ENCODE data around the gene S100A7A. TPM values are rescaled to one million over a fixed set of nuclear protein-coding genes. Genes with fewer than 3 reads are reported as not detected.
"Not testable (repeated sequence)": the region's sequence is repeated elsewhere in the genome, so short reads cannot be mapped to it uniquely, and the experiment has no call there.

The S100A7A gene
- polyA plus RNA-seq, 1 of the 3 experiments (the other 2 are of a cell fraction) = not detected

GRCh38 chr1:153404086-153404635, 12.2 kb upstream of the S100A7A start (continued):
- TF ChIP-seq USF2 (IDR thresholded peaks at IDR 0.05; ENCODE audit: borderline replicate concordance, low read depth, low read length) (no peak), MEF2A (IDR thresholded peaks at IDR 0.05; ENCODE audit: borderline replicate concordance, low read depth) (no peak), FOXJ3 (CRISPR knock-in tag; IDR thresholded peaks at IDR 0.05) (no peak), CTCF (IDR thresholded peaks at IDR 0.05) (no peak), TAF1 (IDR thresholded peaks at IDR 0.05; ENCODE audit: borderline replicate concordance, low read depth, low read length) (no peak)

GRCh38 chr1:153404768-153405167, 11.6 kb upstream of the S100A7A start:
- Histone ChIP-seq H2AFZ (ENCODE audit: low read depth) (no peak overlapping the region), H3K9me3 (no peaks in the 10 kb centered on the region), H3K27ac (ENCODE audit: low read depth in 2 of 2, low read length in 1 of 2) (no peak overlapping the region), H3K36me3 (replicated peaks in 1 of 2; ENCODE audit: control insufficient read depth in 1 of 2, insufficient read depth in 2 of 2, low read length in 1 of 2) (no peaks in the 10 kb centered on the region), H3K9me2 (no peaks in the 10 kb centered on the region), H3K79me2 (ENCODE audit: insufficient read depth) (no peaks in the 10 kb centered on the region), H3K4me3 (ENCODE audit: low read depth in 2 of 2, low read length in 1 of 2) (no peak overlapping the region), H3K4me2 (no peak overlapping the region), H3K4me1 (ENCODE audit: control insufficient read depth in 1 of 2, insufficient read depth in 2 of 2, low read depth in 1 of 2, low read length in 1 of 2) (no peaks in the 10 kb centered on the region), H3K27me3 (ENCODE audit: insufficient read depth) (peaks cover 28% of the 10 kb centered on the region; the same call in 1 of the 2 replicates), H4K20me1 (ENCODE audit: insufficient read depth) (no peaks in the 10 kb centered on the region), H3K9ac (no peak overlapping the region), H3F3A (replicated peaks; ENCODE audit: insufficient read depth) (no peaks in the 10 kb centered on the region)
- CTCF ChIA-PET = interaction anchor here (0.7 kb wide), 1 partner anchor 95 kb away, joined by 3 read pairs; no protein-coding TSS in a partner anchor
- 14% methylated on average over 14 of the region's 15 CpGs for WGBS (ENCODE audit: low lambda C conversion rate)
- POLR2A ChIA-PET = no interaction called here
- no peak for TF ChIP-seq NRF1 (IDR thresholded peaks at IDR 0.05; ENCODE audit: low read depth, low read length)
- TF ChIP-seq POLR2AphosphoS5 (IDR thresholded peaks at IDR 0.05; ENCODE audit: low read depth, low read length) = no peak
- TF ChIP-seq RAD21 (IDR thresholded peaks at IDR 0.05; ENCODE audit: low read length) = no peak
- TF ChIP-seq ZBTB33 (IDR thresholded peaks at IDR 0.05; ENCODE audit: borderline replicate concordance, low read depth) = no peak
- peak; percentile 95 for TF ChIP-seq MAX (IDR thresholded peaks at IDR 0.05; ENCODE audit: low read depth)
- TF ChIP-seq CTCF (IDR thresholded peaks at IDR 0.05) = peak; percentile 52
- TF ChIP-seq NFIC (IDR thresholded peaks at IDR 0.05; ENCODE audit: borderline replicate concordance) = no peak
- no peak for TF ChIP-seq RFX5 (IDR thresholded peaks at IDR 0.05; ENCODE audit: low read length)
- peak; percentile 37; the same call in 1 of the 2 replicates for TF ChIP-seq USF1 (IDR thresholded peaks at IDR 0.05; ENCODE audit: borderline replicate concordance, low read depth)
- DNase-seq = peak; percentile 41

GRCh38 chr1:153405825-153406599, 10.3 kb upstream of the S100A7A start:
- POLR2A ChIA-PET; H3K4me2 ChIP-seq; H3K9ac ChIP-seq; H3K9me2 ChIP-seq; H3K27ac ChIP-seq (ENCODE audit: low read depth in 2 of 2, low read length in 1 of 2); H4K20me1 ChIP-seq (ENCODE audit: insufficient read depth); DNase-seq; H3K79me2 ChIP-seq (ENCODE audit: insufficient read depth); H3F3A ChIP-seq (replicated peaks; ENCODE audit: insufficient read depth); H3K4me3 ChIP-seq (ENCODE audit: low read depth in 2 of 2, low read length in 1 of 2); CTCF ChIA-PET; H3K36me3 ChIP-seq (replicated peaks in 1 of 2; ENCODE audit: control insufficient read depth in 1 of 2, insufficient read depth in 2 of 2, low read length in 1 of 2); H3K4me1 ChIP-seq (ENCODE audit: control insufficient read depth in 1 of 2, insufficient read depth in 2 of 2, low read depth in 1 of 2, low read length in 1 of 2); H3K9me3 ChIP-seq; H2AFZ ChIP-seq (ENCODE audit: low read depth): not testable (repeated sequence)
- peaks cover 16% of the 10 kb centered on the region; the same call in 1 of the 2 replicates for H3K27me3 ChIP-seq (ENCODE audit: insufficient read depth)
- WGBS (ENCODE audit: low lambda C conversion rate) = 7% methylated on average over 5 of the region's 6 CpGs
